BJ (cell line): ENCODE data around the gene CD247. TPM values are rescaled to one million over a fixed set of nuclear protein-coding genes. Genes with fewer than 3 reads are reported as not detected.
A peak's percentile ranks its signal among the peaks of the same experiment; 100 is the strongest.

ENCODE experiments used
- CTCF ChIA-PET: fragments of 350-600 bp; formaldehyde crosslinking; extraction: SDS; loops from one replicate; lab custom pipeline; 2021; ENCODE audit warnings: antibody characterized with exemption, inconsistent platforms; lab: Yijun Ruan, JAX
- POLR2A ChIA-PET: fragments of 300-600 bp; sonication (Branson Sonifier 250); formaldehyde crosslinking; extraction: SDS; loops from one replicate; lab custom pipeline; 2021; ENCODE audit warnings: antibody characterized with exemption; lab: Charles Lee
- DNase-seq: peaks from one replicate; pipeline ENCODE4 v3.0.0-alpha.2; 2011; ENCODE audit warnings: low read depth
- H3K27me3 ChIP-seq: 2 replicates; pipeline ENCODE4 v1.6.0; 2011; ENCODE audit warnings: low read length; ENCODE audit not compliant: control insufficient read depth, insufficient read depth
- H3K36me3 ChIP-seq: 2 replicates; pipeline ENCODE4 v1.5.1; 2011; ENCODE audit warnings: low read length; ENCODE audit not compliant: control insufficient read depth, insufficient read depth
- H3K4me3 ChIP-seq: 2 replicates; pipeline ENCODE4 v1.5.1; 2011; ENCODE audit warnings: low read depth, mild to moderate bottlenecking, control low read depth, low read length
- CTCF ChIP-seq: IDR thresholded peaks from 2 replicates; pipeline ENCODE4 v1.5.1; 2011; ENCODE audit warnings: low read depth, mild to moderate bottlenecking, control low read depth, inconsistent platforms, low read length, moderate library complexity; ENCODE audit not compliant: insufficient read depth
- polyA plus RNA-seq: library from polyadenylated mRNA; depleted of rRNA; stranded (reverse); fragments of >200 nt; gene quantifications from 2 replicates; pipeline ENCODE4 v1.2.3, GENCODE V29; 2011

CD247 gene
- polyA plus RNA-seq, 1 experiment, result not detected

GRCh38 chr1:167401260-167401873 is 117.0 kb downstream of the CD247 start:
- peak; percentile 65 for TF ChIP-seq CTCF
- H3K27me3 ChIP-seq, result no peaks in the 10 kb centered on the region
- ChIA-PET CTCF (interaction anchor here (0.7 to 3.5 kb wide), 9 partner anchors 9 to 134 kb away, joined by 3 to 16 read pairs (median 4); no protein-coding TSS in a partner anchor), POLR2A (no interaction called here)
- H3K4me3 ChIP-seq, result no peak overlapping the region
- DNase-seq, result no peak
- H3K36me3 ChIP-seq, result no peaks in the 10 kb centered on the region; the same call in 1 of the 2 replicates

- ChIA-PET CTCF (interaction anchor here (0.6 to 3.5 kb wide), 7 partner anchors 8 to 133 kb away, joined by 3 to 16 read pairs (median 4); no protein-coding TSS in a partner anchor), POLR2A (no interaction called here)
- Histone ChIP-seq H3K27me3 (no peaks in the 10 kb centered on the region), H3K4me3 (no peak overlapping the region), H3K36me3 (no peaks in the 10 kb centered on the region; the same call in 1 of the 2 replicates)
- no peak for TF ChIP-seq CTCF
- no peak for DNase-seq
These were observed 117.9 kb downstream of the CD247 start for GRCh38 chr1:167400359-167400953.

- CTCF ChIA-PET, result interaction anchor here (0.6 to 1.3 kb wide), 4 partner anchors 9 to 50 kb away, joined by 3 read pairs; no protein-coding TSS in a partner anchor
- Histone ChIP-seq H3K36me3 (peaks cover 3% of the 10 kb centered on the region; the same call in 1 of the 2 replicates), H3K27me3 (no peaks in the 10 kb centered on the region), H3K4me3 (no peak overlapping the region)
- no peak for DNase-seq
- TF ChIP-seq CTCF, result no peak
- POLR2A ChIA-PET, result no interaction called here
These were observed 126.1 kb downstream of the CD247 start for GRCh38 chr1:167392200-167392696.

- ChIA-PET POLR2A (no interaction called here), CTCF (no interaction called here)
- no peak for TF ChIP-seq CTCF
- Histone ChIP-seq H3K36me3 (peaks cover 4% of the 10 kb centered on the region; the same call in 1 of the 2 replicates), H3K4me3 (no peak overlapping the region), H3K27me3 (no peaks in the 10 kb centered on the region)
- no peak for DNase-seq
These were observed 129.4 kb downstream of the CD247 start for GRCh38 chr1:167388976-167389375.

- ChIA-PET POLR2A (no interaction called here), CTCF (no interaction called here)
- no peak for DNase-seq
- Histone ChIP-seq H3K36me3 (peaks cover 4% of the 10 kb centered on the region; the same call in 1 of the 2 replicates), H3K27me3 (no peaks in the 10 kb centered on the region), H3K4me3 (no peak overlapping the region)
- no peak for TF ChIP-seq CTCF
These were observed 130.9 kb downstream of the CD247 start for GRCh38 chr1:167387251-167387910.
